ENCODE results near the gene IFITM5. TPM values are rescaled to one million over a fixed set of nuclear protein-coding genes. Genes with fewer than 3 reads are reported as not detected.

The IFITM5 gene
- total and polyA plus RNA-seq, 2 experiments from 2014 or later = not detected

- no peaks in the 10 kb centered on the region for H4K20me1 ChIP-seq (ENCODE audit: insufficient read depth, poor library complexity, severe bottlenecking)
- no peak overlapping the region for H3K27ac ChIP-seq
- no peak overlapping the region for H2AFZ ChIP-seq
- H3K9me3 ChIP-seq (ENCODE audit: low read depth) = no peaks in the 10 kb centered on the region
- no peaks in the 10 kb centered on the region for H3K27me3 ChIP-seq
- no peaks in the 10 kb centered on the region for H3K36me3 ChIP-seq (replicated peaks; ENCODE audit: insufficient read depth, low read depth)
- DNase-seq (ENCODE audit: low spot score) = peak; percentile 61
- H3K4me1 ChIP-seq (ENCODE audit: insufficient read depth) = peaks cover 3% of the 10 kb centered on the region
- H3K9me2 ChIP-seq (replicated peaks; ENCODE audit: insufficient read depth) = no peaks in the 10 kb centered on the region
- H3K4me3 ChIP-seq = no peak overlapping the region
- peak; percentile 25 for TF ChIP-seq CTCF (IDR thresholded peaks at IDR 0.05; ENCODE audit: poor library complexity)
- no peak for TF ChIP-seq EZH2phosphoT487 (IDR thresholded peaks at IDR 0.05; ENCODE audit: low read depth, severe bottlenecking, unreplicated experiment)
- H3K4me2 ChIP-seq = no peak overlapping the region
- no peaks in the 10 kb centered on the region for H3K79me2 ChIP-seq
- WGBS (ENCODE audit: low lambda C conversion rate, missing lambda C conversion rate) = 47% methylated on average over 16 of the region's 20 CpGs
Observed at GRCh38 chr11:299951-300735, 817 bp upstream of the IFITM5 start.

GRCh38 chr11:298406-299065 lies 790 bp downstream of the IFITM5 start:
- Histone ChIP-seq H4K20me1 (ENCODE audit: insufficient read depth, poor library complexity, severe bottlenecking) (no peaks in the 10 kb centered on the region), H3K27me3 (no peaks in the 10 kb centered on the region), H3K79me2 (no peaks in the 10 kb centered on the region), H3K9me3 (ENCODE audit: low read depth) (no peaks in the 10 kb centered on the region), H3K36me3 (replicated peaks; ENCODE audit: insufficient read depth, low read depth) (no peaks in the 10 kb centered on the region), H3K9me2 (replicated peaks; ENCODE audit: insufficient read depth) (no peaks in the 10 kb centered on the region), H3K4me1 (ENCODE audit: insufficient read depth) (peaks cover 3% of the 10 kb centered on the region), H3K27ac (no peak overlapping the region), H2AFZ (no peak overlapping the region), H3K4me3 (no peak overlapping the region), H3K4me2 (no peak overlapping the region)
- no peak for DNase-seq (ENCODE audit: low spot score)
- 87% methylated on average over 15 of the region's 15 CpGs for WGBS (ENCODE audit: low lambda C conversion rate, missing lambda C conversion rate)
- TF ChIP-seq EZH2phosphoT487 (IDR thresholded peaks at IDR 0.05; ENCODE audit: low read depth, severe bottlenecking, unreplicated experiment) = no peak
- TF ChIP-seq CTCF (IDR thresholded peaks at IDR 0.05; ENCODE audit: poor library complexity) = no peak
- no peak for TF ChIP-seq EZH2 (IDR thresholded peaks at IDR 0.05; ENCODE audit: borderline replicate concordance)

- Histone ChIP-seq H3K4me1 (ENCODE audit: insufficient read depth) (peaks cover 3% of the 10 kb centered on the region), H3K36me3 (replicated peaks; ENCODE audit: insufficient read depth, low read depth) (no peaks in the 10 kb centered on the region), H2AFZ (no peak overlapping the region), H3K27me3 (no peaks in the 10 kb centered on the region), H4K20me1 (ENCODE audit: insufficient read depth, poor library complexity, severe bottlenecking) (no peaks in the 10 kb centered on the region), H3K4me2 (no peak overlapping the region), H3K27ac (no peak overlapping the region), H3K9me3 (ENCODE audit: low read depth) (no peaks in the 10 kb centered on the region), H3K4me3 (no peak overlapping the region), H3K9me2 (replicated peaks; ENCODE audit: insufficient read depth) (no peaks in the 10 kb centered on the region), H3K79me2 (no peaks in the 10 kb centered on the region)
- WGBS (ENCODE audit: low lambda C conversion rate, missing lambda C conversion rate) = 82% methylated on average over 24 of the region's 26 CpGs
- TF ChIP-seq CTCF (IDR thresholded peaks at IDR 0.05; ENCODE audit: poor library complexity) (no peak), EZH2 (IDR thresholded peaks at IDR 0.05; ENCODE audit: borderline replicate concordance) (no peak), EZH2phosphoT487 (IDR thresholded peaks at IDR 0.05; ENCODE audit: low read depth, severe bottlenecking, unreplicated experiment) (no peak)
- no peak for DNase-seq (ENCODE audit: low spot score)
Observed at GRCh38 chr11:297586-298405, 1.5 kb downstream of the IFITM5 start.
